Neuronal stem cell (in vitro differentiated cells): ENCODE measurements around the gene GOLGA8H.
"Not testable (repeated sequence)": the region's sequence is repeated elsewhere in the genome, so short reads cannot be mapped to it uniquely, and the experiment has no call there.

Source experiments
- DNase-seq: peaks from one replicate; pipeline ENCODE4 v3.0.0-alpha.2; 2013; ENCODE audit warnings: low spot score
- H2AFZ ChIP-seq: one replicate; pipeline ENCODE4 v1.6.1; 2013; ENCODE audit warnings: mild to moderate bottlenecking, low read length, inconsistent platforms
- H2AK5ac ChIP-seq: 2 replicates; pipeline ENCODE4 v1.6.1; 2013; ENCODE audit warnings: low read depth, mild to moderate bottlenecking, inconsistent platforms, low read length, moderate library complexity, mixed read lengths
- H2BK120ac ChIP-seq: 2 replicates; pipeline ENCODE4 v1.6.1; 2013; ENCODE audit warnings: low read depth, mild to moderate bottlenecking, inconsistent platforms, low read length, moderate library complexity, mixed read lengths
- H2BK12ac ChIP-seq: one replicate; pipeline ENCODE4 v1.6.1; 2013; ENCODE audit warnings: low read length, inconsistent platforms
- H2BK15ac ChIP-seq: 2 replicates; pipeline ENCODE4 v1.6.1; 2013; ENCODE audit warnings: mild to moderate bottlenecking, low read length, inconsistent platforms, mixed read lengths
- H2BK5ac ChIP-seq: one replicate; pipeline ENCODE4 v1.6.1; 2013; ENCODE audit warnings: inconsistent platforms, mild to moderate bottlenecking, low read length, moderate library complexity
- H3K14ac ChIP-seq: one replicate; pipeline ENCODE4 v1.6.1; 2013; ENCODE audit warnings: low read length, inconsistent platforms
- H3K18ac ChIP-seq: 2 replicates; pipeline ENCODE4 v1.6.1; 2013; ENCODE audit warnings: low read length, inconsistent platforms
- H3K23ac ChIP-seq: 2 replicates; pipeline ENCODE4 v1.6.1; 2013; ENCODE audit warnings: low read depth, mild to moderate bottlenecking, mixed read lengths, low read length, inconsistent platforms; ENCODE audit not compliant: poor library complexity
- H3K27ac ChIP-seq: replicated peaks from 3 replicates; pipeline ENCODE4 v1.5.1; 2013; ENCODE audit warnings: low read length, inconsistent platforms
- H3K27me3 ChIP-seq, 3 experiments: 2 replicates each; pipeline ENCODE4 v1.6.1; 2013; ENCODE audit warnings: low read length in 3 of 3, mild to moderate bottlenecking in 2 of 3, inconsistent platforms in 1 of 3, low read depth in 1 of 3, mixed read lengths in 1 of 3, moderate library complexity in 1 of 3; ENCODE audit not compliant: control insufficient read depth in 3 of 3, insufficient read depth in 3 of 3
- H3K36me3 ChIP-seq, 2 donors: replicated peaks in 1 of 2; 2 replicates each; pipeline ENCODE4 v1.6.1; 2013; ENCODE audit warnings: low read length in 2 of 2; ENCODE audit not compliant: control insufficient read depth in 2 of 2, insufficient read depth in 2 of 2
- H3K4ac ChIP-seq: 2 replicates; pipeline ENCODE4 v1.6.1; 2013; ENCODE audit warnings: inconsistent platforms, mild to moderate bottlenecking, low read length, moderate library complexity
- H3K4me1 ChIP-seq, 2 donors: 1 replicate in 1 of 2; 2 replicates in 1 of 2; pipeline ENCODE4 v1.6.1; 2013; ENCODE audit warnings: low read length in 2 of 2, low read depth in 1 of 2; ENCODE audit not compliant: control insufficient read depth in 2 of 2, insufficient read depth in 1 of 2
- H3K4me2 ChIP-seq: one replicate; pipeline ENCODE4 v1.6.1; 2013; ENCODE audit warnings: mild to moderate bottlenecking, low read length, inconsistent platforms; ENCODE audit not compliant: insufficient read depth, poor library complexity, severe bottlenecking
- H3K4me3 ChIP-seq, 2 donors: 2 replicates each; pipeline ENCODE4 v1.5.1; 2013; ENCODE audit warnings: low read length in 2 of 2, mild to moderate bottlenecking in 2 of 2, inconsistent platforms in 1 of 2, moderate library complexity in 1 of 2
- H3K79me1 ChIP-seq: one replicate; pipeline ENCODE4 v1.6.1; 2013; ENCODE audit warnings: low read depth, mild to moderate bottlenecking, inconsistent platforms, low read length, moderate library complexity
- H3K9ac ChIP-seq: one replicate; pipeline ENCODE4 v1.6.1; 2013; ENCODE audit warnings: mild to moderate bottlenecking, low read depth, low read length, inconsistent platforms; ENCODE audit not compliant: poor library complexity
- H3K9me3 ChIP-seq, 2 donors: replicated peaks in 1 of 2; 2 replicates each; pipeline versions ENCODE3 to v1.6.1; 2013; ENCODE audit warnings: low read length in 2 of 2, mild to moderate bottlenecking in 2 of 2, inconsistent platforms in 1 of 2, low read depth in 1 of 2, mixed read lengths in 1 of 2, moderate library complexity in 1 of 2; ENCODE audit not compliant: control insufficient read depth in 2 of 2, insufficient read depth in 1 of 2
- H4K8ac ChIP-seq: one replicate; pipeline ENCODE4 v1.6.1; 2013; ENCODE audit warnings: low read depth, mild to moderate bottlenecking, inconsistent platforms, low read length, moderate library complexity
- H4K91ac ChIP-seq: one replicate; pipeline ENCODE4 v1.6.1; 2013; ENCODE audit warnings: low read length, low read depth, mild to moderate bottlenecking, inconsistent platforms; ENCODE audit not compliant: poor library complexity
- WGBS, 2 donors: extraction: QIAGEN DNeasy Blood & Tissue Kit; methylation state at CpG; one replicate each; pipeline ENCODE4 v1.1.7; 2013; ENCODE audit warnings: missing lambda C conversion rate in 2 of 2, mixed read lengths in 1 of 2; ENCODE audit not compliant: insufficient read length in 2 of 2, insufficient replicate concordance in 1 of 2; ENCODE audit errors: extremely low coverage in 2 of 2; 5-methylcytosine and 5-hydroxymethylcytosine counted together

The GOLGA8H gene

DNA sequence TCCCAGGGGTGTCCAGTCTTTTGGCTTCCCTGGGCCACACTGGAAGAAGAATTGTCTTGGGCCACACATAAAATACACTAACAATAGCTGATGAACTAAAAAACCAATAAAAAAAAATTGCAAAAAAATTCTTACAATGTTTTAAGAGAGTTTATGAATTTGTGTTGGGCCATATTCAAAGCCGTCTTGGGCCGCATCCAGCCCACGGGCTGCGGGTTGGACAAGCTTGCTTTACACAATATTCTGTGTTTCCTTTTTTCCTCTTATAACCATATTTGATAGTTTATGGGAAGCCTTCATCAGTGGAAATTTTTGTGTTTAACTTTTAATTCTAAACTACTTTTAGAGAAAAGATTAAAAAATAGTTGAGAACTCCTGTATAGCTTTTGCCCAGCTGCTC lies 23.1 kb upstream of the GOLGA8H start:
- not testable (repeated sequence) for H2AK5ac ChIP-seq, H3K4ac ChIP-seq, H2BK12ac ChIP-seq, H3K4me3 ChIP-seq, H3K27ac ChIP-seq, H2BK5ac ChIP-seq, H3K9ac ChIP-seq, H3K36me3 ChIP-seq, DNase-seq, H3K14ac ChIP-seq, H3K4me2 ChIP-seq, H2BK15ac ChIP-seq, H3K4me1 ChIP-seq, H4K8ac ChIP-seq, H3K18ac ChIP-seq, H2AFZ ChIP-seq, H3K23ac ChIP-seq, H3K9me3 ChIP-seq, H3K79me1 ChIP-seq, H2BK120ac ChIP-seq, H4K91ac ChIP-seq, H3K27me3 ChIP-seq
- WGBS, 2 donors, result no CpG with 5 or more reads among the region's 4 CpGs

GRCh38 chr15:30598953-30599352 lies 4.9 kb upstream of the GOLGA8H start:
- H3K4me3 ChIP-seq, H3K23ac ChIP-seq, H3K27ac ChIP-seq, H3K9me3 ChIP-seq, H3K18ac ChIP-seq, H3K27me3 ChIP-seq, H2BK120ac ChIP-seq, DNase-seq, H3K14ac ChIP-seq, H3K9ac ChIP-seq, H3K79me1 ChIP-seq, H2BK5ac ChIP-seq, H3K4me2 ChIP-seq, H4K8ac ChIP-seq, H2BK12ac ChIP-seq, H3K4me1 ChIP-seq, H3K36me3 ChIP-seq, H4K91ac ChIP-seq, H2AFZ ChIP-seq, H2AK5ac ChIP-seq, H3K4ac ChIP-seq, H2BK15ac ChIP-seq: not testable (repeated sequence)
- WGBS, 2 donors, result no CpG with 5 or more reads among the region's 2 CpGs

GRCh38 chr15:30612271-30612670 lies 8.4 kb downstream of the GOLGA8H start:
- not testable (repeated sequence) for H3K27ac ChIP-seq, H2BK5ac ChIP-seq, H3K18ac ChIP-seq, H3K4me2 ChIP-seq, H3K27me3 ChIP-seq, H2AK5ac ChIP-seq, H3K4me1 ChIP-seq, H2BK12ac ChIP-seq, H3K23ac ChIP-seq, H3K9me3 ChIP-seq, H3K36me3 ChIP-seq, H3K79me1 ChIP-seq, H4K8ac ChIP-seq, DNase-seq, H3K14ac ChIP-seq, H3K4me3 ChIP-seq, H3K4ac ChIP-seq, H2BK15ac ChIP-seq, H3K9ac ChIP-seq, H4K91ac ChIP-seq, H2BK120ac ChIP-seq, H2AFZ ChIP-seq
- WGBS, 2 donors, result no CpG with 5 or more reads among the region's 6 CpGs

- H3K4me1 ChIP-seq, H2BK120ac ChIP-seq, H2BK15ac ChIP-seq, H3K4ac ChIP-seq, H3K27ac ChIP-seq, DNase-seq, H2BK12ac ChIP-seq, H3K18ac ChIP-seq, H4K91ac ChIP-seq, H3K79me1 ChIP-seq, H3K23ac ChIP-seq, H4K8ac ChIP-seq, H3K9me3 ChIP-seq, H3K36me3 ChIP-seq, H2BK5ac ChIP-seq, H3K4me2 ChIP-seq, H3K4me3 ChIP-seq, H3K27me3 ChIP-seq, H2AFZ ChIP-seq, H3K14ac ChIP-seq, H2AK5ac ChIP-seq, H3K9ac ChIP-seq: not testable (repeated sequence)
- no CpG with 5 or more reads among the region's 3 CpGs for WGBS, 2 donors
Observed at GRCh38 chr15:30621342-30621741, 17.5 kb downstream of the GOLGA8H start.
